ENCODE data around the gene FBXL12. TPM values are rescaled to one million over a fixed set of nuclear protein-coding genes. Genes with fewer than 3 reads are reported as not detected.

Gene FBXL12
- total RNA-seq, 3 donors from 2014 or later = 18.7 to 27.1 (median 19.7) TPM

GRCh38 chr19:9818175-9818733 lies 625 bp downstream of the FBXL12 start:
- TF ChIP-seq CTCF (IDR thresholded peaks at IDR 0.05) (no peak), POLR2AphosphoS5 (IDR thresholded peaks at IDR 0.05) (no peak), POLR2A (IDR thresholded peaks at IDR 0.05) (no peak)
- DNase-seq (ENCODE audit: low spot score in 2 of 2) = no peak
- Histone ChIP-seq H3K4me3 (peak overlapping the region; percentile 80 to 97 (median 92)), H3K4me1 (no peaks in the 10 kb centered on the region), H3K27me3 (no peaks in the 10 kb centered on the region), H3K36me3 (no peaks in the 10 kb centered on the region), H3K9me3 (no peaks in the 10 kb centered on the region), H3K27ac (peak overlapping the region; percentile 94 to 96)
- intact Hi-C loops (cut with DNase I; ENCODE audit: low total_unique reads) = loop anchor here (5.0 kb wide), 1 partner anchor 766 kb away; no protein-coding TSS in a partner anchor

- H3K36me3 ChIP-seq = peaks cover 7% of the 10 kb centered on the region
- H3K9me3 ChIP-seq = no peaks in the 10 kb centered on the region
- H3K27ac ChIP-seq = no peak overlapping the region
- H3K27me3 ChIP-seq = no peaks in the 10 kb centered on the region
- no peak for TF ChIP-seq POLR2A (IDR thresholded peaks at IDR 0.05)
- TF ChIP-seq CTCF (IDR thresholded peaks at IDR 0.05) = no peak
- no peak for TF ChIP-seq POLR2AphosphoS5 (IDR thresholded peaks at IDR 0.05)
- intact Hi-C loops (cut with DNase I; ENCODE audit: low total_unique reads) = no loop called here
- no peak overlapping the region for H3K4me3 ChIP-seq
- H3K4me1 ChIP-seq = no peaks in the 10 kb centered on the region
- DNase-seq (ENCODE audit: low spot score in 2 of 2) = no peak
Measured at GRCh38 chr19:9811139-9811538, 7.7 kb downstream of the FBXL12 start.

GRCh38 chr19:9808855-9809824 lies 9.7 kb downstream of the FBXL12 start:
- intact Hi-C loops (cut with DNase I; ENCODE audit: low total_unique reads) = no loop called here
- H3K36me3 ChIP-seq = peaks cover 7% of the 10 kb centered on the region
- H3K4me1 ChIP-seq = no peaks in the 10 kb centered on the region
- no peak for DNase-seq (ENCODE audit: low spot score in 2 of 2)
- no peaks in the 10 kb centered on the region for H3K27me3 ChIP-seq
- H3K4me3 ChIP-seq = no peak overlapping the region
- no peak overlapping the region for H3K27ac ChIP-seq
- TF ChIP-seq POLR2A (IDR thresholded peaks at IDR 0.05) (no peak), POLR2AphosphoS5 (IDR thresholded peaks at IDR 0.05) (no peak), CTCF (IDR thresholded peaks at IDR 0.05) (no peak)
- no peaks in the 10 kb centered on the region for H3K9me3 ChIP-seq

- intact Hi-C loops (cut with DNase I; ENCODE audit: low total_unique reads) = no loop called here
- TF ChIP-seq POLR2A (IDR thresholded peaks at IDR 0.05) (no peak), POLR2AphosphoS5 (IDR thresholded peaks at IDR 0.05) (no peak), CTCF (IDR thresholded peaks at IDR 0.05) (no peak)
- no peaks in the 10 kb centered on the region for H3K4me1 ChIP-seq
- no peaks in the 10 kb centered on the region for H3K27me3 ChIP-seq
- no peaks in the 10 kb centered on the region for H3K9me3 ChIP-seq
- no peak overlapping the region for H3K4me3 ChIP-seq
- no peak for DNase-seq (ENCODE audit: low spot score in 2 of 2)
- H3K27ac ChIP-seq = no peak overlapping the region
- peaks cover 7% of the 10 kb centered on the region for H3K36me3 ChIP-seq
Measured at GRCh38 chr19:9806803-9807202, 12.1 kb downstream of the FBXL12 start.

GRCh38 chr19:9801976-9802375 lies 16.9 kb downstream of the FBXL12 start:
- Histone ChIP-seq H3K9me3 (no peaks in the 10 kb centered on the region), H3K27me3 (no peaks in the 10 kb centered on the region), H3K27ac (no peak overlapping the region), H3K4me3 (no peak overlapping the region), H3K4me1 (no peaks in the 10 kb centered on the region), H3K36me3 (no peaks in the 10 kb centered on the region)
- TF ChIP-seq POLR2A (IDR thresholded peaks at IDR 0.05) = no peak
- TF ChIP-seq CTCF (IDR thresholded peaks at IDR 0.05) = no peak
- TF ChIP-seq POLR2AphosphoS5 (IDR thresholded peaks at IDR 0.05) = no peak
- no peak for DNase-seq (ENCODE audit: low spot score in 2 of 2)
- intact Hi-C loops (cut with DNase I; ENCODE audit: low total_unique reads) = no loop called here
